Fibroblast of mammary gland (primary cell): ENCODE data around the gene CDH9.

Experiments used
- DNase-seq: peaks from one replicate; pipeline ENCODE4 v3.0.0-alpha.2; 2010; ENCODE audit warnings: low read depth
- H3K4me3 ChIP-seq: 2 replicates; pipeline ENCODE4 v1.5.1; 2011; ENCODE audit warnings: low read depth, mild to moderate bottlenecking, low read length, moderate library complexity; ENCODE audit not compliant: control insufficient read depth
- TF ChIP-seq, protein P1 (sequence below): conservative IDR thresholded peaks from 2 replicates; pipeline ENCODE4 v1.5.1; 2011; ENCODE audit warnings: low read depth, low read length, inconsistent platforms; ENCODE audit not compliant: control insufficient read depth, insufficient read depth

The CDH9 gene

DNA sequence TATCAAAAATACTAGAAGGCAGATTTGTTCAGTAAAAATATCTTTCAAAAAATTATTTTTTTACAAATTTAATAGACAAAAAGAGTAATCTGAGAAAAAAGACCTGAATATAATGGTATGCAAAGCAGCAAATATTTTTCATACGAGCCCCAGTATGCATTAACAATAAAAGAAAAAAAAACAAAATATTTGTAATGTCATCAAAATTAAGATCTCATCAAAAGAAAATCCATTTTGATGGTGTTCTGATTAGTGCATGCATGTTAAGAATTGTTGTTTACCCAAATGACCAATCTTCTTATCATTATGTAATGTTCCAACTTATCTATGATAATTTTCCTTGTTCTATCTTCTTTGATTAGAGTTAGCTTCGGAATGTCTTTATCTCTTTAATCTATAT lies 106.1 kb downstream of the CDH9 start:
- TF ChIP-seq, protein P1, sequence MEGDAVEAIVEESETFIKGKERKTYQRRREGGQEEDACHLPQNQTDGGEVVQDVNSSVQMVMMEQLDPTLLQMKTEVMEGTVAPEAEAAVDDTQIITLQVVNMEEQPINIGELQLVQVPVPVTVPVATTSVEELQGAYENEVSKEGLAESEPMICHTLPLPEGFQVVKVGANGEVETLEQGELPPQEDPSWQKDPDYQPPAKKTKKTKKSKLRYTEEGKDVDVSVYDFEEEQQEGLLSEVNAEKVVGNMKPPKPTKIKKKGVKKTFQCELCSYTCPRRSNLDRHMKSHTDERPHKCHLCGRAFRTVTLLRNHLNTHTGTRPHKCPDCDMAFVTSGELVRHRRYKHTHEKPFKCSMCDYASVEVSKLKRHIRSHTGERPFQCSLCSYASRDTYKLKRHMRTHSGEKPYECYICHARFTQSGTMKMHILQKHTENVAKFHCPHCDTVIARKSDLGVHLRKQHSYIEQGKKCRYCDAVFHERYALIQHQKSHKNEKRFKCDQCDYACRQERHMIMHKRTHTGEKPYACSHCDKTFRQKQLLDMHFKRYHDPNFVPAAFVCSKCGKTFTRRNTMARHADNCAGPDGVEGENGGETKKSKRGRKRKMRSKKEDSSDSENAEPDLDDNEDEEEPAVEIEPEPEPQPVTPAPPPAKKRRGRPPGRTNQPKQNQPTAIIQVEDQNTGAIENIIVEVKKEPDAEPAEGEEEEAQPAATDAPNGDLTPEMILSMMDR = no peak
- DNase-seq = no peak
- no peak overlapping the region for H3K4me3 ChIP-seq

DNA sequence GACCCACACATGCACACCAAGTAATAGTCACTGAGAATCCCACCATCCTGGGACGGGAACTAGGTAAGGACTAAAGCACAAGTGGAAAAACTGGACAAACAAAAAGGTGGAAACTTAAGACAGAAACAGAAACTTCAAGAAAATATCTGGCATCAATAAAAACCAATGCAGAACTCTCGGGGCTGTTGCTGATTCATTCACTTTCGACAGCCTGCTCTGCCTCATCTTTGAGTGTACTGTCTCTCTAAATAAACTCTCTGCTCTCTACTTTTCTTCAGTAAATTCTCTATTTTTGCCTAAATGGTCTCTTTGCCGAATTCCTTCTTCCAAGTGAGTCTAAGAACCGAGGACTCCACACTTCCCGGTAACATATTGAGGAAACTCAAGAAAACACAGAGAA lies 116.9 kb downstream of the CDH9 start:
- TF ChIP-seq, protein P1 = no peak
- H3K4me3 ChIP-seq = no peak overlapping the region
- no peak for DNase-seq

DNA sequence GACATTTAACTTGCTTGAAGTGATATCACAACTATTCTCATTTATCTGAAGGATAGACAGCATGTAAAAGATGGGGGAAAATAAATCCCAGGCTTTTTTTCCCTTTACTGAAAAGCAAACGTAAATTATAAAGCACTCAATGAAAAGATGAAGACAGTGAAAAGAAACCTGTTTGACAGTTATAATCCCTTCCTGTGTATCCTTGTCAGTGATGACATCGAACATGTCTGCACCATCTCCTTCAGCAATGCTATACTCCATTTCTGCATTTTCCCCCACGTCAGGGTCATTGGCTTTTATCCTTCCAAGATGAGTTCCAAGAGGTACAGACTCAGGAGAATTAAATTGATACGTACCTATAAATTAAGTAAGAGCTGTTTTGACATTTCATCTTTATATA lies 134.9 kb downstream of the CDH9 start:
- TF ChIP-seq, protein P1 = no peak
- DNase-seq = no peak
- H3K4me3 ChIP-seq = no peak overlapping the region

DNA sequence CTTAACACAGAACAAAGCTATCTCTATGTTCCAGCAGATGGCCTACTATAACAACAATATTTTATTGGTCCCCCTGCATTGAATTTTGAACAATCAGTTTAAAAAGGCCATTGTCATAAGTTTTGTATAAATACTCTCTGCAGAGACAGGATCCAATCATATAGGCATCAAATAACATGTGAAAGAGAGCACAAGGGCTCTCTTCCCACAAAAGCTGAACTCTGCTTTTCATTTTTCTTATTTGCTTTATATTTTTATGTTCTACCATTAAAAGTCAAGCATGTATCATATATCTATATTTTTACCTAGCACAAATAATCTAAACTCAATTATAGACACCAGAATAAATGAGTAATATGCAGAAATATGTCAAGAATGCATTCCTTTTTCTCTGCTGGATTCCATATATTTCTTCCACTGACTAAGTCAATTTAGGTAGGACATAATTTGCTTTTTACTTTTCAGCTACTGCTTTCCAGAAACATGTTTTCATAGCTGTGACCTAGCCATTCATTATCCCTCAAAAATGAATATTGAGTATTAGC lies 143.6 kb downstream of the CDH9 start:
- H3K4me3 ChIP-seq = no peak overlapping the region
- TF ChIP-seq, protein P1 = no peak
- DNase-seq = no peak

DNA sequence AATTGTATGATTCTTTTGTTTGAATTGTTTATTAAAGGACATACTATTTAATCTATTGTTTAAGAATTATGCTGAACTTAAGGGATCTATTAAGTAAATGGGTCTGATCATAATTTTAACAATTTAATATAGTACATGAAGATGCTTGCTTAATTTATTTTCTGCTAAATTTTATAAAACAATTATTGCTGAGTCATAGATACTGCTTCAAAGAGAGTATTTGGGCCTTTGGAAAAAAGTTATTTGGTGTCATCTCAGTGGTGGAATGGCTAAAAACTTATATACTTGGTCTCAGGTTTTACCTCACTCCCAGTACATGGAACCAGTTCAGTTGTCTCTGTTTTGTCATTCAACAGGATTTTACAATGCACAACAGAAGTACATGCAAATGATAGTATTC lies 145.3 kb downstream of the CDH9 start:
- no peak overlapping the region for H3K4me3 ChIP-seq
- TF ChIP-seq, protein P1 = no peak

DNA sequence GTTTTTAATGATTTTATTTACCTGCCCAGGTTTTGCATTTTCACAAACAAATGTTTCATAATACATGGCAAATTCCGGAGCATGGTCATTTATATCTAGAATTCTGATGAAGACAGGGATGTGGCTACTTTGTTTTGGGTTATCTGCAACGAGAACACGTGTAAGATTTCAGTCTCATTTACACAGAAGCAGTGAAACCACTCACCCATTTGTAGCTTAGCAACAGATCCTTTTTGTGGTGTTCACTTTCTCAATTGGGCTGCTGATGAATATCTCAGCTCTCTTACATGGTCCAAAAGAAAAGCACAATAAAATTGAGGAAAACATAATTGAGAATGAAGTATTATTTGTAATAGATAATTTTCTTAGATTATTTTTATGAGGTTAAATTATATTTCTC lies 148.6 kb downstream of the CDH9 start:
- H3K4me3 ChIP-seq = no peak overlapping the region
- TF ChIP-seq, protein P1 = no peak
- DNase-seq = no peak

More for the DNA sequence above, 145.3 kb downstream of the CDH9 start:
- no peak for DNase-seq

DNA sequence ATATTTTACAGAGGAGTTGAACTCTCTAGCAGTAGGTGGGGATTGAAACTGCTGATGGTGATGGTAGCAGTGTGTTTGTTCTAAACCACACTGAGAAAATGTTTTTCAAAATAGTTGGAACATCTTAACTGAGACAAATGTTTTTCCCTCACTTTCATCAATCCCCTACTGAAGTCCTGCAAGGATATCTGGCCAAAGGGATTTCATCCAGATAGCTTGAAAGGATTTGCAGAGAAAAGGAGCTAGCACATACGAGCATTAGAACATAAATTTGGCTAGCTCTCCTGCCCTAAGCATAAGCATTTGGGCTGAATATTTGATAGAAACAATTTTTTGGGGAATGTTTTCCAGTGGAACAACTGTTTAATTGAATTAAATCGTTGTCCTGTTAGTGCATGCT lies 153.9 kb downstream of the CDH9 start:
- TF ChIP-seq, protein P1 = no peak
- no peak overlapping the region for H3K4me3 ChIP-seq
- DNase-seq = no peak
